Urinary bladder (tissue), 4 donors: ENCODE results near the gene SNX9. TPM values are rescaled to one million over a fixed set of nuclear protein-coding genes. Genes with fewer than 3 reads are reported as not detected.
A peak's percentile ranks its signal among the peaks of the same experiment; 100 is the strongest.
"Not testable (repeated sequence)": the region's sequence is repeated elsewhere in the genome, so short reads cannot be mapped to it uniquely, and the experiment has no call there.

Experiments
- DNase-seq: peaks from one replicate; pipeline ENCODE4 v3.0.0-alpha.2; 2015; ENCODE audit errors: extremely low spot score
- H3K27ac ChIP-seq: one replicate; pipeline ENCODE4 v1.5.1; 2013; ENCODE audit warnings: low read depth, mild to moderate bottlenecking, moderate library complexity
- H3K36me3 ChIP-seq: one replicate; pipeline ENCODE4 v1.6.1; 2013; ENCODE audit warnings: mild to moderate bottlenecking, moderate library complexity; ENCODE audit not compliant: insufficient read depth
- H3K4me1 ChIP-seq: one replicate; pipeline ENCODE4 v1.6.1; 2013; ENCODE audit warnings: mild to moderate bottlenecking, moderate library complexity; ENCODE audit not compliant: insufficient read depth
- H3K4me3 ChIP-seq: one replicate; pipeline ENCODE4 v1.5.1; 2013; ENCODE audit warnings: low read depth, low read length
- WGBS: extraction: QIAGEN DNeasy Blood & Tissue Kit; methylation state at CpG from one replicate; pipeline ENCODE4 v1.1.7; 2013; 5-methylcytosine and 5-hydroxymethylcytosine counted together
- polyA plus RNA-seq: library from polyadenylated mRNA; stranded (reverse); fragments of 200-250 nt; gene quantifications from one replicate; pipeline ENCODE4 v1.2.3, GENCODE V29; 2013
- total RNA-seq: library from RNA; depleted of rRNA; stranded (reverse); fragments of >200 nt; gene quantifications from one replicate; pipeline ENCODE4 v1.2.3, GENCODE V29; 2014
- donor health status: healthy with polysubstance abuse.
- donor health status: healthy.

SNX9 gene
- total and polyA plus RNA-seq, 2 donors = 36.0 to 70.0 TPM

DNA sequence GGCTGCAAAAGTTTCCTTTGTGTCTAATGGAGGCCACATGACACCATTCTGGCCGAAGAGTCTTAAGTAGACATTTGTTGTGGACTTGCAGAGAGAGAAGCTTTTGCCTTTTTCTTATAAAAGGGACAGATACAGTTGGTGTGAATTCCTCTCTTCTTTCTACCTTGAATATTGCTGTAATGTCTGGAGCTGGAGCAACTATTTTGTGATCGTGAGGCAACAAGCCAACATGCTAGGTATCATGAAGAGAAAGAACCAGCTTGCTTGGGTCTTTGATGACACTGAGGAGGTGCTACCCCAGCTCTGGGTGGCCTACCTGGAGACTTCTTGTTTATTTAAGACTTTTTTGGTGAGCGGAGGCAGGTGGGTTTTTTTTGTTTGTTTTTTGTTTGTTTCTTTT is 142.3 kb downstream of the SNX9 start:
- no peak for DNase-seq
- Histone ChIP-seq H3K4me3 (no peak overlapping the region), H3K27ac (no peak overlapping the region), H3K4me1 (no peaks in the 10 kb centered on the region), H3K36me3 (no peaks in the 10 kb centered on the region)
- 97% methylated on average over 3 of the region's 3 CpGs for WGBS

- Histone ChIP-seq H3K27ac (no peak overlapping the region), H3K4me1 (no peaks in the 10 kb centered on the region), H3K36me3 (no peaks in the 10 kb centered on the region), H3K4me3 (no peak overlapping the region)
- 78% methylated on average over 8 of the region's 8 CpGs for WGBS
- DNase-seq = no peak
Observed at GRCh38 chr6:157966589-157966977, 143.5 kb downstream of the SNX9 start.

DNA sequence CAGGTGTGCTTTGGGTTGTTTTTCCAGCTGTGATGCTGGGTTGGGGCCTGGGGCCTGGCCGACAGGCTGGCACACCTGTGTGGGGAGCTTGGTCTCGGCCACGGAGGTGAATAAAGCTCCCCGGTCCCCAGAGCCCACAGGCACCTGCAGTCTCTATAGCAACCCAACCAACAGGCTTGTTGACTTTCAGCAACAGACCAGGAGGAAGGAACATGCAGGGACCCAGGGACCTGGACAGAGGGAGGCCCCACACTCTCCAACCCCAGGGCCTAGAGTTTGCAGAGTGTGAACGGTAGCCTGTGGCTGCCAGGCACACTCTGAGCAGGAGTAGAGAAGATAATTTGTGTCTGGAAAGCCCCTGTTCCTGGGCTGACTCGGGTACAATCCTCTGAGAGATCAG is 144.0 kb downstream of the SNX9 start:
- Histone ChIP-seq H3K4me3 (no peak overlapping the region), H3K36me3 (no peaks in the 10 kb centered on the region), H3K27ac (no peak overlapping the region), H3K4me1 (no peaks in the 10 kb centered on the region)
- no peak for DNase-seq
- WGBS = 80% methylated on average over 6 of the region's 6 CpGs

DNA sequence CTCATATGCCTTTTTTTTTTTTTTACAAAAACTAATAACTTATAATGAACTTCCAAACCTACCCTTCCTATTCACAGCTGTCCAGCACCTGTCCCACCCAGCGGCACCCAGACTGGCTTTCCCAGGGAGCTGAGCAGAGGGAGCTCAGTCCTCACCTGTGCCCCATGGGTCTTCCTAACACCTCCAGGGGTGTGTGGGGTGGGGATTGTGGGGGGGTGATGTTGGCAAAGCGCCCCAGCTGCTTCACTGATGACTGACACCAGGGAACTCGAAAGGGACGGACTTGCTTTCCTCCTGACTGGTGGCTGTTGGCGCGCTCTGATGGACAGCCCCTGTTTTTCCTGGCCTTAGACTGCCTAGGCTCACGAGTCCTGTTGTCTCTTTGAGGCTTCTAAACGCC is 144.4 kb downstream of the SNX9 start:
- Histone ChIP-seq H3K36me3 (no peaks in the 10 kb centered on the region), H3K27ac (no peak overlapping the region), H3K4me3 (no peak overlapping the region), H3K4me1 (no peaks in the 10 kb centered on the region)
- 84% methylated on average over 8 of the region's 8 CpGs for WGBS
- DNase-seq = no peak

GRCh38 chr6:157972177-157972576 is 149.1 kb downstream of the SNX9 start:
- not testable (repeated sequence) for H3K27ac ChIP-seq, H3K4me3 ChIP-seq, H3K4me1 ChIP-seq, H3K36me3 ChIP-seq, DNase-seq
- 92% methylated on average over 3 of the region's 3 CpGs for WGBS

DNA sequence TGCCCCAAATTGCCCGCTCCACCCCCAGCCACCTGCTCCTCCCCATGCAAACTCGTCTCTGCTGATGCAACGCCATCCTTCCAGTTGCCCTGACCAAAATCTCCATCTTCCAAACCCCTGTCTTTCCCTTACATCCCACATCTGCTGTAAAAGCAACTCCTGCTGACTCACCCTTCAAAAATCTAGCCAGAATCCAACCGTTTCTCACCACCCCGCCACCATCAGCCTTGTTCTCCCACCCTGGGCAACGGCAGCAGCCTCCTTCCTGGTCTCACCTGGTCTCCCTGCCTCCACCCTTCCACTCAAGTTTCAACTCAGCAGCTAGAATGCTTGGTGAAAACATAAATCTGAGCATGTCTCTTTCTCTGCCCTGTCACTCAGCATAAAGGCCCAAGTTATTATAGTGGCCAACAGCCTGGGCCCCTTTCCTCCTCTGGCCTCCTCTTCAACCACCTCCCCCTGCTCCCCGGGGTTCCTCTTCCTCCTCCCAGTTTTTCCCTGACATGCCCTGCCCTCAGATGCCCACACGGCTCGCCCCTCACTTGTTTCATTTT is 151.4 kb downstream of the SNX9 start:
- no peak overlapping the region for H3K4me3 ChIP-seq
- no peaks in the 10 kb centered on the region for H3K4me1 ChIP-seq
- no peak overlapping the region for H3K27ac ChIP-seq
- DNase-seq = no peak
- no peaks in the 10 kb centered on the region for H3K36me3 ChIP-seq
- WGBS = 77% methylated on average over 9 of the region's 9 CpGs

- WGBS = 90% methylated on average over 3 of the region's 3 CpGs
- Histone ChIP-seq H3K4me1 (no peaks in the 10 kb centered on the region), H3K4me3 (no peak overlapping the region), H3K27ac (no peak overlapping the region), H3K36me3 (no peaks in the 10 kb centered on the region)
- DNase-seq = no peak
Observed at GRCh38 chr6:157974967-157975366, 151.9 kb downstream of the SNX9 start.

GRCh38 chr6:157975456-157975855 is 152.4 kb downstream of the SNX9 start:
- H3K4me3 ChIP-seq = no peak overlapping the region
- WGBS = 97% methylated on average over 2 of the region's 2 CpGs
- H3K27ac ChIP-seq = no peak overlapping the region
- H3K36me3 ChIP-seq = no peaks in the 10 kb centered on the region
- no peak for DNase-seq
- H3K4me1 ChIP-seq = no peaks in the 10 kb centered on the region

GRCh38 chr6:157976345-157977175 is 153.5 kb downstream of the SNX9 start:
- WGBS = 93% methylated on average over 21 of the region's 21 CpGs
- DNase-seq = no peak
- Histone ChIP-seq H3K4me1 (no peaks in the 10 kb centered on the region), H3K36me3 (no peaks in the 10 kb centered on the region), H3K27ac (no peak overlapping the region), H3K4me3 (no peak overlapping the region)

- WGBS = 91% methylated on average over 10 of the region's 10 CpGs
- no peaks in the 10 kb centered on the region for H3K36me3 ChIP-seq
- no peak for DNase-seq
- H3K27ac ChIP-seq = no peak overlapping the region
- H3K4me3 ChIP-seq = no peak overlapping the region
- H3K4me1 ChIP-seq = no peaks in the 10 kb centered on the region
Observed at GRCh38 chr6:157977176-157977804, 154.2 kb downstream of the SNX9 start.

DNA sequence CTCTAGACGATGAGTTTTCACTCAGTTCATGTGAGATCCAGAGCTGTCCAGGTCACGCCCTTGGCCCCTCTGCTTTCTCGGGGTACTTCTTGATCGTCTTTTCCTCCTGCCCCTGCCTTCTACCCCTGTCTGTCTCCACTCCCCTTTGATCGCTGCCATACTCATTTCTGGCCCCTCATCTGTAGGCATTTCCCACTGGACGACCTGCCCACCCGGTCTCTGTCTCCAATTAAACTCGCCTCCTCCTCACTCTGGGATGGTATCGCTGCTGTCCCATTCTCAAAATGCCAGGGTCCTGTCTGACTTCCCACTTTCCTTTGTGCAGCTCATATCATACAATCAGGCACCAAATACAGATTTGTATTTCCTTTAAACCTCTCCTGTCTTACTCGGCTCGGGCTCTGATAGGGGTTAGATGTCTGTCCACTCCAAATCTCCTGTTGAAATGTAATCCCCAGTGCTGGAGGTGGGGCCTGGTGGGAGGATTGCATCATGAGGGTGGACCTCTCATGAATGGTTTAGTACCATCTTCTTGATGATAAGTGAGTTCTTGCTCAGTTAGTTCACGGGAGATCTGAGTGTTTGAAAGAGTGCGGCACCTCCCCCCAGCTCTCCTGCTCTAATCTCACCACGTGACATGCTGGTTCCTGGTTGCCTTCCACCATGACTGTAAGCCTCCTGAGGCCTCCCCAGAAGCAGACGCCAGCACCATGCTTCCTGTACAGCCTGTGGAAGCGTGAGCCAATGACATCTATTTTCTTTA is 155.2 kb downstream of the SNX9 start:
- no peak for DNase-seq
- H3K27ac ChIP-seq = no peak overlapping the region
- no peak overlapping the region for H3K4me3 ChIP-seq
- no peaks in the 10 kb centered on the region for H3K4me1 ChIP-seq
- no peaks in the 10 kb centered on the region for H3K36me3 ChIP-seq
- 83% methylated on average over 16 of the region's 16 CpGs for WGBS

DNA sequence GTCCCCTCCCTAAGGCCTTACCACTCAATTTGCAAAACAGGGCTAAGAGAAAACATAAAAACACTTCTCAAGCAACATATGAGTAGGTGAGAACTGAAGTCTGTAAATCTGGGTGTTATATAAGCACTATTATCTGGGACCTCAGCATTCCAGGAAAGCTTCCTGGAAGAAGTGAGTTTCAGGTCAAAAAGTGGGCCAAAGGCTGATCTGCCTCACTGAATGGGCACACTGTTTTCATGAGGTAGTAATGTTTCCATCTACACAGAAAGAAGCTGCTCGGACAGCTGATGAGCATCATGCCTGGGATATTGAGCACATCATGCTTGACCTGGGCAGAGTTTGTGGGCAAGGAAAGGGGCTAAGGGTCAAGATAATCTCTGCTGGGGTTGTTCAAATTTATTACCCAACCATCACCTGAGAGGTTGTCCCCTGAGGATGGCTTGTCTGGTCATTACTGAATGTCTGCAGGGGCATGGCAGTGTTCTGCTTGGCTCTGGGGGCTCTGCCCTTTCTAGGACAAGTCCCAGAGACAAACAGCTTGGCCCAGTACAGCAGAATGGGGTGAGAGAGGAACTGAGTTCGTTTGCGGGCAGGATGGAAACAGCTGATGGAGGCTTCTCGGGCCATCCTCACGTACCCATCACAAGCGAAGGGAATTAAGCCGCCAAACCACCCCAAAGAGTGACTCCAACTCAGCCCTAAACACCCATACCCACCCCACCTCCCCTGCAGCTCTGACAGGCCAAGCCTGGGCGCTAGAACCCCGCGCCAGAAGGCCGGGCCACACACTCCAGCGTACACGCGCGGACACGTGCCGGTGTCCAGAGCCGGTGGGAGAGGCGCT is 157.5 kb downstream of the SNX9 start:
- Histone ChIP-seq H3K27ac (no peak overlapping the region), H3K4me1 (no peaks in the 10 kb centered on the region), H3K36me3 (no peaks in the 10 kb centered on the region), H3K4me3 (peak overlapping the region; percentile 84)
- no peak for DNase-seq
- WGBS = 48% methylated on average over 19 of the region's 19 CpGs

- WGBS = 7% methylated on average over 24 of the region's 24 CpGs
- H3K27ac ChIP-seq = no peak overlapping the region
- no peaks in the 10 kb centered on the region for H3K36me3 ChIP-seq
- no peaks in the 10 kb centered on the region for H3K4me1 ChIP-seq
- no peak for DNase-seq
- H3K4me3 ChIP-seq = peak overlapping the region; percentile 84
Observed at GRCh38 chr6:157981132-157981394, 158.0 kb downstream of the SNX9 start.
